HCT116 (cell line): ENCODE data around the gene C3orf85. TPM values are rescaled to one million over a fixed set of nuclear protein-coding genes. Genes with fewer than 3 reads are reported as not detected.

Experiments used
- ATAC-seq: fragments of 200-7000 bp; cut with Tn5 transposase; 2 replicates; pipeline ENCODE4 v1.9.1; 2020; ENCODE audit warnings: mild to moderate bottlenecking, moderate library complexity
- BruUV-seq: library from RNA; stranded (reverse); fragments of 400-500 nt; replicated peaks from 2 replicates; lab custom pipeline; 2021; lab: Mats Ljungman, UMichigan
- CTCF ChIA-PET: fragments of 300-600 bp; sonication (Branson Sonifier 250); formaldehyde crosslinking; loops from one replicate; lab custom pipeline; 2021; ENCODE audit warnings: antibody characterized with exemption; lab: Charles Lee
- POLR2A ChIA-PET: fragments of 300-600, 350-600 bp; sonication (Branson Sonifier 250); formaldehyde crosslinking; loops from one replicate; lab custom pipeline; 2021; ENCODE audit warnings: antibody characterized with exemption; lab: Charles Lee
- RAD21 ChIA-PET, 2 experiments: fragments of 300-600 bp; sonication (Branson Sonifier 250); formaldehyde crosslinking; loops; one replicate each; lab custom pipeline; 2023; ENCODE audit warnings: low total read pairs in 2 of 2; ENCODE audit not compliant: uncharacterized antibody in 2 of 2, unreplicated experiment in 2 of 2, low non-redundant PET in 1 of 2; lab: Charles Lee
- DNase-seq: peaks from one replicate; pipeline ENCODE4 v3.0.0-alpha.2; 2010; ENCODE audit warnings: low read depth, low spot score
- H2AFZ ChIP-seq: fragments of 200-600 bp; shearing (Covaris generic), sonication (generic); 2 replicates; pipeline ENCODE4 v1.6.1; 2017; ENCODE audit warnings: low read depth, mixed run types, mixed read lengths, antibody characterized with exemption, low read length; ENCODE audit not compliant: poor library complexity, severe bottlenecking
- H3K27ac ChIP-seq: 2 replicates; pipeline ENCODE4 v1.5.1; 2012; ENCODE audit warnings: low read depth, low read length
- H3K27me3 ChIP-seq: fragments of 200-600 bp; sonication (generic); 2 replicates; pipeline ENCODE4 v1.6.1; 2016; ENCODE audit warnings: mixed run types, low read length, mixed read lengths; ENCODE audit not compliant: insufficient read depth
- H3K36me3 ChIP-seq, 2 experiments: fragments of 200-500 bp in 1 of 2; fragments of 200-600 bp in 1 of 2; sonication (Bioruptor generic) in 1 of 2; sonication (generic) in 1 of 2; 2 replicates each; pipeline versions ENCODE4 v1.5.1 to v1.6.1; 2014 to 2016; ENCODE audit warnings: low read length in 2 of 2, inconsistent platforms in 1 of 2, mixed read lengths in 1 of 2, mixed run types in 1 of 2; ENCODE audit not compliant: insufficient read depth in 2 of 2, control insufficient read depth in 1 of 2
- H3K4me1 ChIP-seq, 2 experiments: fragments of 200-600 bp in 1 of 2; sonication (generic) in 1 of 2; 2 replicates each; pipeline versions ENCODE4 v1.5.1 to v1.6.1; 2012 to 2017; ENCODE audit warnings: low read length in 2 of 2, inconsistent platforms in 1 of 2, mild to moderate bottlenecking in 1 of 2, mixed read lengths in 1 of 2, mixed run types in 1 of 2, moderate library complexity in 1 of 2; ENCODE audit not compliant: insufficient read depth in 2 of 2, control insufficient read depth in 1 of 2
- H3K4me2 ChIP-seq: fragments of 200-600 bp; sonication (generic); 2 replicates; pipeline ENCODE4 v1.6.1; 2017; ENCODE audit warnings: mixed run types, low read length, mixed read lengths
- H3K4me3 ChIP-seq, 2 experiments: fragments of 200-600 bp in 1 of 2; sonication (generic) in 1 of 2; replicated peaks in 1 of 2; 2 replicates each; pipeline ENCODE4 v1.5.1; 2011 to 2016; ENCODE audit warnings: low read length in 2 of 2, control low read depth in 1 of 2, low read depth in 1 of 2, mild to moderate bottlenecking in 1 of 2, mixed read lengths in 1 of 2, mixed run types in 1 of 2
- H3K79me2 ChIP-seq: fragments of 200-600 bp; sonication (generic); 2 replicates; pipeline ENCODE4 v1.6.1; 2017; ENCODE audit warnings: mild to moderate bottlenecking, mixed run types, low read length, moderate library complexity, mixed read lengths; ENCODE audit not compliant: insufficient read depth
- H3K9ac ChIP-seq: fragments of 200-600 bp; sonication (generic); 2 replicates; pipeline ENCODE4 v1.6.1; 2016; ENCODE audit warnings: low read length, mixed read lengths
- H3K9me2 ChIP-seq: fragments of 200-600 bp; sonication (generic), shearing (Covaris generic); 2 replicates; pipeline ENCODE4 v1.6.1; 2017; ENCODE audit warnings: mixed run types, mild to moderate bottlenecking, moderate library complexity; ENCODE audit not compliant: insufficient read depth
- H3K9me3 ChIP-seq, 2 experiments: fragments of 200-500 bp in 1 of 2; fragments of 200-600 bp in 1 of 2; sonication (Bioruptor generic) in 1 of 2; sonication (generic) in 1 of 2; 2 replicates each; pipeline ENCODE4 v1.6.1; 2014 to 2017; ENCODE audit warnings: low read length in 2 of 2, mixed read lengths in 2 of 2, inconsistent platforms in 1 of 2, low read depth in 1 of 2, mild to moderate bottlenecking in 1 of 2, mixed run types in 1 of 2, moderate library complexity in 1 of 2; ENCODE audit not compliant: control insufficient read depth in 1 of 2, insufficient read depth in 1 of 2
- H4K20me1 ChIP-seq: fragments of 200-600 bp; sonication (generic), shearing (Covaris generic); 2 replicates; pipeline ENCODE4 v1.6.1; 2017; ENCODE audit warnings: mixed run types, mild to moderate bottlenecking, moderate library complexity; ENCODE audit not compliant: insufficient read depth
- POLR2AphosphoS5 ChIP-seq: IDR thresholded peaks from 2 replicates; pipeline ENCODE4 v1.6.1; 2011; ENCODE audit warnings: mild to moderate bottlenecking, low read depth, low read length, moderate library complexity
- RAD21 ChIP-seq: IDR thresholded peaks from 2 replicates; pipeline ENCODE4 v1.6.1; 2012; ENCODE audit warnings: low read depth, mild to moderate bottlenecking
- SRF ChIP-seq: IDR thresholded peaks from 2 replicates; pipeline ENCODE4 v1.6.1; 2012; ENCODE audit warnings: low read depth
- TCF7L2 ChIP-seq: IDR thresholded peaks from 2 replicates; pipeline ENCODE4 v1.7.0; 2011; ENCODE audit warnings: borderline replicate concordance, inconsistent platforms; ENCODE audit not compliant: insufficient read depth, insufficient read length; ENCODE audit errors: extremely low read depth
- YY1 ChIP-seq: IDR thresholded peaks from 2 replicates; pipeline ENCODE4 v1.6.1; 2011; ENCODE audit warnings: low read length, low read depth, moderate library complexity, mild to moderate bottlenecking; ENCODE audit not compliant: insufficient replicate concordance; ENCODE audit errors: extremely low read depth
- ZFX ChIP-seq: fragments of 450-650 bp; IDR thresholded peaks from 2 replicates; pipeline ENCODE4 v1.6.1; 2017
- intact Hi-C: fragments of 100-400 bp; cut with micrococcal nuclease; formaldehyde crosslinking; loops from 2 replicates; pipeline ENCODE4 v1.10.0; 2022
- total RNA-seq: library from RNA; stranded (reverse); gene quantifications from one replicate; pipeline ENCODE4 v1.2.1, GENCODE V29; 2021; ENCODE audit not compliant: unreplicated experiment
- TF ChIP-seq, protein P1 (sequence below): IDR thresholded peaks from 2 replicates; pipeline ENCODE4 v1.6.1; 2012
- TF ChIP-seq, protein P2 (sequence below): IDR thresholded peaks from 2 replicates; pipeline ENCODE4 v1.6.1; 2012; ENCODE audit warnings: low read depth

Gene C3orf85
- total RNA-seq, 1 experiment from 2014 or later = not detected

DNA sequence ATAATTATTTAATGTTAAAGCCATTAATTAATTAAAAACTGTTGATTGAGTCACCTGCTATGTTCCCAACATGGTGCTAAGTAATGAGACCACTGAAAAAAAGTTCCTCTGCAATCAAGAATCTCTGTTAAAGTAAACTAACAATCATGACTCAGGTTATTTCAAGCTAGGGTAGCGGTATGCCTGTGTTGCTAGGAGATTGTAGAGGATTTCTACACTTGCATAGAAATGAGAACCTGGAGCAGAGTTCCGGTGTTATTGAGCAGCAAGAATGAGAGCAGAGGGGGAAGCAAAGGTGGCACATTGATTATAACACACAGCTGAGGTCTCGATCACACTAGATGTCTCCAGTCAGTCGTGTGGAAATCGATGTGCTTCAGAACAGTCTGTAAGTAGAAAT lies 41.4 kb downstream of the C3orf85 start:
- H2AFZ ChIP-seq = no peak overlapping the region
- no peaks in the 10 kb centered on the region for H3K27me3 ChIP-seq
- H3K9ac ChIP-seq = no peak overlapping the region
- ATAC-seq = no peak
- TF ChIP-seq, protein P1, sequence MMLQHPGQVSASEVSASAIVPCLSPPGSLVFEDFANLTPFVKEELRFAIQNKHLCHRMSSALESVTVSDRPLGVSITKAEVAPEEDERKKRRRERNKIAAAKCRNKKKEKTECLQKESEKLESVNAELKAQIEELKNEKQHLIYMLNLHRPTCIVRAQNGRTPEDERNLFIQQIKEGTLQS = no peak
- no peak for TF ChIP-seq SRF
- TF ChIP-seq TCF7L2 = no peak
- TF ChIP-seq ZFX = no peak
- TF ChIP-seq RAD21 = no peak
- TF ChIP-seq, protein P2, sequence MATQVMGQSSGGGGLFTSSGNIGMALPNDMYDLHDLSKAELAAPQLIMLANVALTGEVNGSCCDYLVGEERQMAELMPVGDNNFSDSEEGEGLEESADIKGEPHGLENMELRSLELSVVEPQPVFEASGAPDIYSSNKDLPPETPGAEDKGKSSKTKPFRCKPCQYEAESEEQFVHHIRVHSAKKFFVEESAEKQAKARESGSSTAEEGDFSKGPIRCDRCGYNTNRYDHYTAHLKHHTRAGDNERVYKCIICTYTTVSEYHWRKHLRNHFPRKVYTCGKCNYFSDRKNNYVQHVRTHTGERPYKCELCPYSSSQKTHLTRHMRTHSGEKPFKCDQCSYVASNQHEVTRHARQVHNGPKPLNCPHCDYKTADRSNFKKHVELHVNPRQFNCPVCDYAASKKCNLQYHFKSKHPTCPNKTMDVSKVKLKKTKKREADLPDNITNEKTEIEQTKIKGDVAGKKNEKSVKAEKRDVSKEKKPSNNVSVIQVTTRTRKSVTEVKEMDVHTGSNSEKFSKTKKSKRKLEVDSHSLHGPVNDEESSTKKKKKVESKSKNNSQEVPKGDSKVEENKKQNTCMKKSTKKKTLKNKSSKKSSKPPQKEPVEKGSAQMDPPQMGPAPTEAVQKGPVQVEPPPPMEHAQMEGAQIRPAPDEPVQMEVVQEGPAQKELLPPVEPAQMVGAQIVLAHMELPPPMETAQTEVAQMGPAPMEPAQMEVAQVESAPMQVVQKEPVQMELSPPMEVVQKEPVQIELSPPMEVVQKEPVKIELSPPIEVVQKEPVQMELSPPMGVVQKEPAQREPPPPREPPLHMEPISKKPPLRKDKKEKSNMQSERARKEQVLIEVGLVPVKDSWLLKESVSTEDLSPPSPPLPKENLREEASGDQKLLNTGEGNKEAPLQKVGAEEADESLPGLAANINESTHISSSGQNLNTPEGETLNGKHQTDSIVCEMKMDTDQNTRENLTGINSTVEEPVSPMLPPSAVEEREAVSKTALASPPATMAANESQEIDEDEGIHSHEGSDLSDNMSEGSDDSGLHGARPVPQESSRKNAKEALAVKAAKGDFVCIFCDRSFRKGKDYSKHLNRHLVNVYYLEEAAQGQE = no peak
- no peak for TF ChIP-seq POLR2AphosphoS5
- no peak for TF ChIP-seq YY1
- TF ChIP-seq, all 23 proteins: peak for 0
- H3K9me3 ChIP-seq = no peaks in the 10 kb centered on the region
- peaks cover 0 to 4% of the 10 kb centered on the region in 2 experiments; a peak in 1 of 4 replicates for H3K4me1 ChIP-seq
- ChIA-PET RAD21 (no interaction called here), POLR2A (no interaction called here), CTCF (interaction anchor here (1.4 kb wide), 1 partner anchor 46 kb away, joined by 4 read pairs; no protein-coding TSS in a partner anchor)
- H3K36me3 ChIP-seq = no peaks in the 10 kb centered on the region
- no TSS peak for BruUV-seq
- H3K79me2 ChIP-seq = no peaks in the 10 kb centered on the region
- H3K9me2 ChIP-seq = no peaks in the 10 kb centered on the region
- no peak overlapping the region for H3K4me3 ChIP-seq
- intact Hi-C loops = no loop called here
- no peak overlapping the region for H3K4me2 ChIP-seq
- H3K27ac ChIP-seq = no peak overlapping the region
- H4K20me1 ChIP-seq = no peaks in the 10 kb centered on the region
- no peak for DNase-seq
